Mucosa of descending colon (tissue), 3 donors: Measurements from ENCODE around the gene VRK3. TPM values are rescaled to one million over a fixed set of nuclear protein-coding genes. Genes with fewer than 3 reads are reported as not detected.
A peak's percentile ranks its signal among the peaks of the same experiment; 100 is the strongest.

Source experiments
- ATAC-seq: fragments of 200-7000 bp; cut with Tn5 transposase; one replicate; pipeline ENCODE4 v1.9.1; 2020; ENCODE audit warnings: mild to moderate bottlenecking, moderate library complexity
- DNase-seq, 3 donors: peaks; one replicate each; pipeline ENCODE4 v3.0.0-alpha.2; 2020
- H3K36me3 ChIP-seq: fragments of 200-600 bp; one replicate; pipeline ENCODE4 v1.8.0; 2021; ENCODE audit warnings: low read depth, mild to moderate bottlenecking
- H3K4me1 ChIP-seq: fragments of 200-600 bp; one replicate; pipeline ENCODE4 v1.8.0; 2021; ENCODE audit warnings: low read depth, mild to moderate bottlenecking
- H3K4me3 ChIP-seq: fragments of 200-600 bp; one replicate; pipeline ENCODE4 v1.8.0; 2021; ENCODE audit warnings: mild to moderate bottlenecking
- H3K9me3 ChIP-seq: fragments of 200-600 bp; one replicate; pipeline ENCODE4 v1.8.0; 2021; ENCODE audit warnings: mild to moderate bottlenecking
- CTCF ChIP-seq: fragments of 200-600 bp; IDR thresholded peaks from one replicate; pipeline ENCODE4 v1.8.0; 2022; ENCODE audit warnings: antibody characterized with exemption, mild to moderate bottlenecking
- intact Hi-C, 2 donors: fragments of 100-400 bp; cut with DNase I in 1 of 2; cut with micrococcal nuclease in 1 of 2; formaldehyde crosslinking; loops; one replicate each; pipeline versions ENCODE4 v1.11.0 to v1.11.1; 2022; cut with DNase I, micrococcal nuclease
- total RNA-seq, 3 donors: library from RNA; stranded (reverse); fragmentation: NEBNext Ultra II Directional in 2 of 3; extraction: Animal tissue kit (Norgen Biotek cat#: 25700) in 2 of 3; gene quantifications; one replicate each; pipeline versions ENCODE4 v1.2.1 to v1.2.4, GENCODE V29; 2021 to 2023
- donor health status: DM: no; HTN: no; CAD: no; lungs with moderate emphysema.
- donor health status: DM: no; HTN: no; CAD: no.
- donor health status: DM: no; HTN: yes; CAD: no.

Gene VRK3
- total RNA-seq, 3 donors from 2014 or later, result 53.8 to 72.9 (median 62.7) TPM

GRCh38 chr19:49937750-49938381 lies 87.3 kb downstream of the VRK3 start:
- peak; percentile 86 for TF ChIP-seq CTCF
- H3K9me3 ChIP-seq, result no peaks in the 10 kb centered on the region
- DNase-seq (peak; percentile 72 to 87 (median 83)), ATAC-seq (peak; percentile 97)
- peaks cover 7% of the 10 kb centered on the region for H3K4me1 ChIP-seq
- intact Hi-C loops, result loop anchor here (5.0 to 10.0 kb wide), 2 partner anchors 44 to 47 kb away; no protein-coding TSS in a partner anchor
- no peaks in the 10 kb centered on the region for H3K36me3 ChIP-seq
- H3K4me3 ChIP-seq, result no peak overlapping the region

- peaks cover 7% of the 10 kb centered on the region for H3K4me1 ChIP-seq
- ATAC-seq (no peak), DNase-seq (peak in 1 of 3 donors; percentile 3)
- H3K4me3 ChIP-seq, result no peak overlapping the region
- intact Hi-C loops, result loop anchor here (5.0 to 10.0 kb wide), 2 partner anchors 46 to 48 kb away; no protein-coding TSS in a partner anchor
- no peak for TF ChIP-seq CTCF
- no peaks in the 10 kb centered on the region for H3K36me3 ChIP-seq
- H3K9me3 ChIP-seq, result no peaks in the 10 kb centered on the region
Measured at GRCh38 chr19:49936549-49936948, 88.6 kb downstream of the VRK3 start.

- Histone ChIP-seq H3K4me3 (no peak overlapping the region), H3K36me3 (no peaks in the 10 kb centered on the region)
Measured at GRCh38 chr19:49933643-49934042, 91.5 kb downstream of the VRK3 start.

GRCh38 chr19:49932731-49933131 lies 92.4 kb downstream of the VRK3 start:
- ATAC-seq, result no peak
- intact Hi-C loops, result loop anchor here in 1 of 2 donors (10.0 kb wide), 1 partner anchor 52 kb away; no protein-coding TSS in a partner anchor
- no peak overlapping the region for H3K4me3 ChIP-seq
- H3K4me1 ChIP-seq, result peaks cover 11% of the 10 kb centered on the region
- no peak for TF ChIP-seq CTCF
- DNase-seq, result peak in 2 of 3 donors; percentile 45 to 66
- no peaks in the 10 kb centered on the region for H3K9me3 ChIP-seq
- H3K36me3 ChIP-seq, result no peaks in the 10 kb centered on the region

More at GRCh38 chr19:49933643-49934042, 91.5 kb downstream of the VRK3 start:
- intact Hi-C loops, result loop anchor here in 1 of 2 donors (10.0 kb wide), 1 partner anchor 51 kb away; no protein-coding TSS in a partner anchor
- ATAC-seq, result no peak
- Histone ChIP-seq H3K4me1 (peaks cover 7% of the 10 kb centered on the region), H3K9me3 (no peaks in the 10 kb centered on the region)
- peak in 2 of 3 donors; percentile 15 to 20 for DNase-seq
- TF ChIP-seq CTCF, result no peak

GRCh38 chr19:49932041-49932451 lies 93.1 kb downstream of the VRK3 start:
- ATAC-seq (no peak), DNase-seq (no peak)
- Histone ChIP-seq H3K4me3 (no peak overlapping the region), H3K9me3 (no peaks in the 10 kb centered on the region), H3K4me1 (peaks cover 17% of the 10 kb centered on the region), H3K36me3 (no peaks in the 10 kb centered on the region)
- TF ChIP-seq CTCF, result no peak
- intact Hi-C loops, result loop anchor here in 1 of 2 donors (10.0 kb wide), 1 partner anchor 53 kb away; no protein-coding TSS in a partner anchor
